HEK293 (cell line): ENCODE results near the gene STUM.
A peak's percentile ranks its signal among the peaks of the same experiment; 100 is the strongest.

ENCODE experiments used
- CTCF ChIA-PET: fragments of 350-600 bp; formaldehyde crosslinking; extraction: SDS; loops from one replicate; lab custom pipeline; 2021; ENCODE audit warnings: antibody characterized with exemption; lab: Yijun Ruan, JAX
- POLR2A ChIA-PET: fragments of 300-600 bp; formaldehyde crosslinking; extraction: SDS; loops from one replicate; lab custom pipeline; 2020; ENCODE audit warnings: antibody characterized with exemption, inconsistent platforms; lab: Yijun Ruan, JAX
- H3K27ac ChIP-seq: fragments of 200-500 bp; sonication (Bioruptor generic); 2 replicates; pipeline ENCODE4 v1.5.1; 2014; ENCODE audit warnings: low read depth, low read length, control low read depth, inconsistent platforms; ENCODE audit errors: extremely low read depth
- H3K36me3 ChIP-seq, 2 experiments: fragments of 200-500 bp in 1 of 2; sonication (Bioruptor generic) in 1 of 2; 1 replicate in 1 of 2; 2 replicates in 1 of 2; pipeline ENCODE4 v1.5.1; 2014 to 2017; ENCODE audit warnings: inconsistent platforms in 2 of 2, low read length in 2 of 2; ENCODE audit not compliant: control insufficient read depth in 2 of 2, insufficient read depth in 1 of 2
- H3K4me1 ChIP-seq: fragments of 200-500 bp; sonication (Bioruptor generic); 2 replicates; pipeline ENCODE4 v1.5.1; 2014; ENCODE audit warnings: mild to moderate bottlenecking, low read length, inconsistent platforms; ENCODE audit not compliant: control insufficient read depth, insufficient read depth
- H3K4me3 ChIP-seq: 2 replicates; pipeline ENCODE4 v1.5.1; 2011; ENCODE audit warnings: low read depth, mild to moderate bottlenecking, control low read depth, low read length, moderate library complexity
- H3K9me3 ChIP-seq: fragments of 200-500 bp; sonication (Bioruptor generic); 2 replicates; pipeline ENCODE4 v1.5.1; 2014; ENCODE audit warnings: low read depth, low read length, inconsistent platforms; ENCODE audit not compliant: control insufficient read depth, insufficient read depth
- ATF2 ChIP-seq: fragments of 450-650 bp; formaldehyde crosslinking; IDR thresholded peaks from 2 replicates; pipeline ENCODE4 v1.5.1; 2016; ENCODE audit warnings: missing biosample characterization, missing genetic modification characterization, low read depth
- GFI1B ChIP-seq: fragments of 450-650 bp; formaldehyde crosslinking; IDR thresholded peaks from 2 replicates; pipeline ENCODE4 v1.5.1; 2016; ENCODE audit warnings: missing biosample characterization, missing genetic modification characterization
- GLIS2 ChIP-seq: fragments of 450-650 bp; formaldehyde crosslinking; IDR thresholded peaks from 2 replicates; pipeline ENCODE4 v1.5.1; 2016; ENCODE audit warnings: missing biosample characterization, missing genetic modification characterization
- KLF1 ChIP-seq: fragments of 450-650 bp; formaldehyde crosslinking; IDR thresholded peaks from 2 replicates; pipeline ENCODE4 v1.5.1; 2016; ENCODE audit warnings: missing biosample characterization, missing genetic modification characterization
- KLF7 ChIP-seq: fragments of 450-650 bp; formaldehyde crosslinking; IDR thresholded peaks from 2 replicates; pipeline ENCODE4 v1.5.1; 2016; ENCODE audit warnings: missing biosample characterization, missing genetic modification characterization, borderline replicate concordance
- YY2 ChIP-seq: fragments of 450-650 bp; formaldehyde crosslinking; IDR thresholded peaks from 2 replicates; pipeline ENCODE4 v1.5.1; 2016; ENCODE audit warnings: missing biosample characterization, missing genetic modification characterization
- ZBTB48 ChIP-seq: fragments of 450-650 bp; formaldehyde crosslinking; IDR thresholded peaks from 2 replicates; pipeline ENCODE4 v1.5.1; 2016; ENCODE audit warnings: missing biosample characterization, missing genetic modification characterization
- ZFP37 ChIP-seq: fragments of 450-650 bp; formaldehyde crosslinking; IDR thresholded peaks from 2 replicates; pipeline ENCODE4 v1.5.1; 2016; ENCODE audit warnings: missing biosample characterization, missing genetic modification characterization
- ZFP41 ChIP-seq: fragments of 450-650 bp; formaldehyde crosslinking; IDR thresholded peaks from 2 replicates; pipeline ENCODE4 v1.5.1; 2016; ENCODE audit warnings: missing biosample characterization, missing genetic modification characterization, borderline replicate concordance
- ZFP69B ChIP-seq: fragments of 450-650 bp; formaldehyde crosslinking; IDR thresholded peaks from 2 replicates; pipeline ENCODE4 v1.5.1; 2016; ENCODE audit warnings: missing biosample characterization, missing genetic modification characterization
- ZNF140 ChIP-seq: fragments of 450-650 bp; formaldehyde crosslinking; IDR thresholded peaks from 2 replicates; pipeline ENCODE4 v1.5.1; 2016; ENCODE audit warnings: missing biosample characterization, missing genetic modification characterization
- ZNF211 ChIP-seq: fragments of 450-650 bp; formaldehyde crosslinking; IDR thresholded peaks from 2 replicates; pipeline ENCODE4 v1.5.1; 2016; ENCODE audit warnings: low read depth, missing biosample characterization, missing genetic modification characterization
- ZNF248 ChIP-seq: fragments of 450-650 bp; formaldehyde crosslinking; IDR thresholded peaks from 2 replicates; pipeline ENCODE4 v1.5.1; 2017; ENCODE audit warnings: missing biosample characterization, missing genetic modification characterization
- ZNF311 ChIP-seq: fragments of 450-650 bp; formaldehyde crosslinking; IDR thresholded peaks from 2 replicates; pipeline ENCODE4 v1.5.1; 2017; ENCODE audit warnings: missing biosample characterization, missing genetic modification characterization, borderline replicate concordance
- ZNF362 ChIP-seq: fragments of 450-650 bp; formaldehyde crosslinking; IDR thresholded peaks from 2 replicates; pipeline ENCODE4 v1.5.1; 2016; ENCODE audit warnings: missing biosample characterization, missing genetic modification characterization
- ZNF366 ChIP-seq: fragments of 450-650 bp; formaldehyde crosslinking; conservative IDR thresholded peaks from 2 replicates; pipeline ENCODE4 v1.5.1; 2016; ENCODE audit warnings: missing biosample characterization, missing genetic modification characterization
- ZNF48 ChIP-seq: fragments of 450-650 bp; formaldehyde crosslinking; IDR thresholded peaks from 2 replicates; pipeline ENCODE4 v1.5.1; 2016; ENCODE audit warnings: missing biosample characterization, missing genetic modification characterization
- ZNF518A ChIP-seq: fragments of 450-650 bp; formaldehyde crosslinking; conservative IDR thresholded peaks from 2 replicates; pipeline ENCODE4 v1.5.1; 2016; ENCODE audit warnings: low read depth, missing biosample characterization, missing genetic modification characterization
- ZNF549 ChIP-seq: fragments of 450-650 bp; IDR thresholded peaks from 2 replicates; pipeline ENCODE4 v1.5.1; 2018; ENCODE audit warnings: missing biosample characterization, missing genetic modification characterization, mild to moderate bottlenecking, inconsistent platforms, moderate library complexity
- ZNF660 ChIP-seq: fragments of 450-650 bp; IDR thresholded peaks from 2 replicates; pipeline ENCODE4 v1.5.1; 2018; ENCODE audit warnings: missing biosample characterization, mild to moderate bottlenecking, missing genetic modification characterization
- ZNF664 ChIP-seq: fragments of 450-650 bp; formaldehyde crosslinking; IDR thresholded peaks from 2 replicates; pipeline ENCODE4 v1.5.1; 2016; ENCODE audit warnings: missing biosample characterization, missing genetic modification characterization
- TF ChIP-seq, protein P1 (sequence below): fragments of 450-650 bp; formaldehyde crosslinking; IDR thresholded peaks from 2 replicates; pipeline ENCODE4 v1.5.1; 2016; ENCODE audit warnings: missing biosample characterization, missing genetic modification characterization

STUM gene

DNA sequence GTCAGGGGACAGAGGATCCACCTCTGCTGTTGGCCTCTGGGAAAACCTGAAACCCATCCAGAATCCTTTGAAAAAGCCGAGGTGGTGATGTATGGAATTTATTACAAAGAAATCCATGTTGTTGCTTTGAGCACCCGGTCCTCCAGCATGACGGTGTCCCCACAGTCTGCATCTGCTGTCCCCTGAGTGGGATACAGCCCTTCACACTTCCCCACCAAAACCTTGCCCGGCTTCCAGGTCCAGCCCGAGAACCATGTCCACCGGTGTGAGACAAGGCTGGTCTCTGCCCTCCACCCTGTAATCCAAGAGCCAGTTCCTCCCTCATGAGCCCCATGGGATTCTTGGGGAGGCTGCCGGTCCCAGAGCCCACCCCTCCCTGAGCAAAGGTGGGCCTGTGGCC is 70.5 kb downstream of the STUM start (continued):
- TF ChIP-seq ZNF518A (tag by site-specific recombination) (no peak), ZNF660 (tag by site-specific recombination) (no peak), ZNF549 (tag by site-specific recombination) (no peak), ZFP69B (tag by site-specific recombination) (no peak), GFI1B (tag by site-specific recombination) (no peak), ZBTB48 (tag by site-specific recombination) (no peak), ZNF362 (tag by site-specific recombination) (no peak), ZFP41 (tag by site-specific recombination) (no peak)

- ChIA-PET CTCF (interaction anchor here (0.7 kb wide), 2 partner anchors 9 to 52 kb away, joined by 3 to 5 read pairs; no protein-coding TSS in a partner anchor), POLR2A (no interaction called here)
- Histone ChIP-seq H3K36me3 (no peaks in the 10 kb centered on the region), H3K4me1 (no peaks in the 10 kb centered on the region), H3K27ac (no peak overlapping the region), H3K4me3 (no peak overlapping the region), H3K9me3 (no peaks in the 10 kb centered on the region)
- TF ChIP-seq YY2 (tag by site-specific recombination) (no peak), ZNF248 (peak; percentile 100)
These were observed 73.4 kb downstream of the STUM start for GRCh38 chr1:226622012-226622411.

DNA sequence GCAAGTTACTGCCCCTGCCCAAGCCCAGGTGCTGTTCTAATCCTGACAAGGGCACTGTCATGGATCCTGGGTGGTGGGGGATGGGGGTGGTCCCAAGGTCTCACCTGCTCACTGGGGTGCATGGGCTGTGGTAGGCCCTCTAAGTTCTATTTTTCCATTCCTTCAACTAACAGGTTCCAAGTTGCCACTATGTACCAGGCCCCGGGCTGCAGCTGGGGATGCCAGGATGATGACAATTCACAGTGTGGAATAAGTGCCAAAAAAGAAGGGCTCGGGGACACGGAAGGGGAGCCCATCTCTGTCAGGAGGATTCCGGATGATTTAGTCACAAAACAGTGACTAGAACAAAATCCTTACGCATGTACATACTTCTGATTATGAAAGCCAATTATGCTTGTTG is 76.0 kb downstream of the STUM start:
- no peak for TF ChIP-seq ZNF140 (tag by site-specific recombination)
- Histone ChIP-seq H3K4me1 (no peaks in the 10 kb centered on the region), H3K4me3 (no peak overlapping the region), H3K36me3 (no peaks in the 10 kb centered on the region), H3K27ac (no peak overlapping the region), H3K9me3 (no peaks in the 10 kb centered on the region)
- ChIA-PET CTCF (interaction anchor here (0.6 to 3.3 kb wide), 14 partner anchors 12 to 737 kb away, joined by 3 to 30 read pairs (median 4); no protein-coding TSS in a partner anchor), POLR2A (interaction anchor here (0.7 kb wide), 1 partner anchor 192 kb away, joined by 6 read pairs; no protein-coding TSS in a partner anchor)

GRCh38 chr1:226625326-226625725 is 76.8 kb downstream of the STUM start:
- Histone ChIP-seq H3K9me3 (no peaks in the 10 kb centered on the region), H3K27ac (no peak overlapping the region), H3K4me3 (no peak overlapping the region), H3K36me3 (no peaks in the 10 kb centered on the region), H3K4me1 (no peaks in the 10 kb centered on the region)
- ChIA-PET POLR2A (no interaction called here), CTCF (interaction anchor here (0.6 to 3.3 kb wide), 11 partner anchors 8 to 237 kb away, joined by 3 to 30 read pairs (median 5); no protein-coding TSS in a partner anchor)
- TF ChIP-seq ATF2, result no peak
- TF ChIP-seq ZNF366 (tag by site-specific recombination), result no peak
- TF ChIP-seq ZNF48 (tag by site-specific recombination), result no peak
- TF ChIP-seq ZNF311, result no peak
- TF ChIP-seq ZNF211 (tag by site-specific recombination), result no peak
- TF ChIP-seq ZNF248, result no peak
- TF ChIP-seq KLF1 (tag by site-specific recombination), result no peak
- no peak for TF ChIP-seq GLIS2
- TF ChIP-seq, protein P1, sequence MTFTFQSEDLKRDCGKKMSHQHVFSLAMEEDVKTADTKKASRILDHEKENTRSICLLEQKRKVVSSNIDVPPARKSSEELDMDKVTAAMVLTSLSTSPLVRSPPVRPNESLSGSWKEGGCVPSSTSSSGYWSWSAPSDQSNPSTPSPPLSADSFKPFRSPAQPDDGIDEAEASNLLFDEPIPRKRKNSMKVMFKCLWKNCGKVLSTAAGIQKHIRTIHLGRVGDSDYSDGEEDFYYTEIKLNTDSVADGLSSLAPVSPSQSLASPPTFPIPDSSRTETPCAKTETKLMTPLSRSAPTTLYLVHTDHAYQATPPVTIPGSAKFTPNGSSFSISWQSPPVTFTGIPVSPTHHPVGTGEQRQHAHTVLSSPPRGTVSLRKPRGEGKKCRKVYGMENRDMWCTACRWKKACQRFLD (tag by site-specific recombination), result no peak
- no peak for TF ChIP-seq ZFP37 (tag by site-specific recombination)
- TF ChIP-seq KLF7 (tag by site-specific recombination), result no peak
- TF ChIP-seq ZNF664 (tag by site-specific recombination), result no peak
